Osteocyte (in vitro differentiated cells): ENCODE measurements around the gene C16orf87. TPM values are rescaled to one million over a fixed set of nuclear protein-coding genes. Genes with fewer than 3 reads are reported as not detected.
"Not testable (repeated sequence)": the region's sequence is repeated elsewhere in the genome, so short reads cannot be mapped to it uniquely, and the experiment has no call there.

Experiments
- DNase-seq: peaks from one replicate; pipeline ENCODE4 v3.0.0; 2021; ENCODE audit warnings: mixed read lengths; ENCODE audit not compliant: unreplicated experiment; ENCODE audit errors: extremely low spot score
- H3K27ac Mint-ChIP-seq: one replicate; pipeline ENCODE4 v1.8.0; 2021; ENCODE audit warnings: mild to moderate bottlenecking, mixed read lengths; ENCODE audit not compliant: unreplicated experiment
- H3K27me3 Mint-ChIP-seq: one replicate; pipeline ENCODE4 v1.8.0; 2021; ENCODE audit warnings: mixed read lengths; ENCODE audit not compliant: unreplicated experiment
- H3K36me3 Mint-ChIP-seq: one replicate; pipeline ENCODE4 v1.8.0; 2021; ENCODE audit warnings: mixed read lengths; ENCODE audit not compliant: unreplicated experiment
- H3K4me1 Mint-ChIP-seq: one replicate; pipeline ENCODE4 v1.8.0; 2021; ENCODE audit warnings: mixed read lengths; ENCODE audit not compliant: unreplicated experiment
- H3K4me3 Mint-ChIP-seq: one replicate; pipeline ENCODE4 v1.8.0; 2021; ENCODE audit warnings: mild to moderate bottlenecking, moderate library complexity, mixed read lengths; ENCODE audit not compliant: unreplicated experiment
- H3K9me3 Mint-ChIP-seq: one replicate; pipeline ENCODE4 v1.8.0; 2021; ENCODE audit warnings: mixed read lengths; ENCODE audit not compliant: unreplicated experiment
- CTCF ChIP-seq: fragments of 200-600 bp; sonication (generic); IDR thresholded peaks from 2 replicates; pipeline ENCODE4 v1.5.0; 2021; ENCODE audit warnings: antibody characterized with exemption, mild to moderate bottlenecking, moderate library complexity
- total RNA-seq: library from RNA; stranded (reverse); gene quantifications from 2 replicates; pipeline ENCODE4 v1.2.1, GENCODE V29; 2021

The C16orf87 gene
- total RNA-seq, 1 donor from 2014 or later = 14.5 TPM

DNA sequence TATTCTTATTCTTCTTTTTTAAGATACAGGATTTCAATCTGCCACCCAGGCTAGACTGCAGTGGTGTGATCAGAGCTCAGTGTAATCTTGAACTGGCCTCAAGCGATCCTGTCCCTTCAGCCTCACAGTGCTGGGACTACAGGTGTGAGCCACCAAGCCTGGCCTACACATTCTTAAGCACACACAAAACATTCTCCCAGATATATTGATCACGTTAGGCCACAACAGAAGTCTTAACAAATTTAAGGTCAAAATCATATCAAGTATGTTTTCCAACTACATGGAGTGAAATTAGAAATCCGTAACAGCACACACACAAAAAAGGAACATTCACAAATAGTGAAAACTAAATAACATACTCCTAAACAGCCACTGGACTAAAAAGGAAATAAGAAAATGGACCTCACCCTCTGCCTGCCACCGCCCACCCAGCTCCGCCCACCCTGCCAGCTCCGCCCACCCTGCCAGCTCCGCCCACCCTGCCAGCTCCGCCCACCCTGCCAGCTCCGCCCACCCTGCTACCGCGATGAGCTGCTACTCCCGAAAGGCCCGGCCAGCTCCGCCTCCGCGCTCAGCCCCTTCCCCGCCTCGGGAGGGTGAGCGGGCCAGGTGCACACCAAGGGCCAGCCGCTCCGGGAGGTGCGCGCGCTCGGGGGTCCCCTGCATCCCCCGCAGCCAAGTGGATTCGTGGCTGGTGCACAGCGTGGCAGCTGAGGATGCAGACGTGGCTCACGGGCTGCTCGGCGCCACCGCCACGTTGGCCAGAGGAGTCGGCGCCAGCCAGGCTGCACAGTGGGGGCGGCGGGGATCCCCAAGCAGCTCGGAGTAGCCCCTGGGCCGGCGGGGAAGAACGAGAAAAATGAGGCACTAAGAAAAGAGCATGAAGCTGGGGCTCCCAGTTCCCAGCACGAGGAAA lies 41.2 kb downstream of the C16orf87 start:
- H3K9me3 Mint-ChIP-seq = peaks cover 18% of the 10 kb centered on the region
- peak; percentile 89 for DNase-seq
- no peak for TF ChIP-seq CTCF
- H3K4me3 Mint-ChIP-seq = peak overlapping the region; percentile 73
- peaks cover 7% of the 10 kb centered on the region for H3K4me1 Mint-ChIP-seq
- peaks cover 10% of the 10 kb centered on the region for H3K36me3 Mint-ChIP-seq
- H3K27ac Mint-ChIP-seq = peak overlapping the region; percentile 73
- H3K27me3 Mint-ChIP-seq = no peaks in the 10 kb centered on the region

DNA sequence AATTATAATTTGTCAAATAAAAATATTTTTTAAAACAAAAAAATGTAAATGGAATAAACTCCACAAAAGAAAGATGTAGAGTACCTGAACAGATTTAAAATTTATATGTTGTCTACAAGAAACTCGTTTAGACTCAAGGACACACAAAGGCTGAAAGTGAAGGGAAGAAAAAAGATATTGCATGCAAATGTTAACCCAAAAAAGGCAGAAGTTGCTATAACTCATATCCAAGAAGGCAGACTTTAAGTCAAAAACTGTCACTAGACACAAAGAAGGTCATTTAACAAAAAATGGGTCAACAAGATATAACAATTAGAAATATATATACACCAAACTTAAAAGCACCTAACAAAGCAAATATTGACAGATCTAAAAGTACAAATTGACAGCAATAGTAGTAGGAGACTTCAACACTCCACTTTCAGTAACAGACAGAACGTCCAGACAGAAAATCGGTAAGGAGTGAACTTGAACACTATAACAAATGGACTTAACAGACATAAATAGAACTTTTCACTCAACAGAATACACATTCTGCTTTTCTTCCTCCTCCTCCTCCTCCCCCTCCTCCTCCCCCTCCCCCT lies 42.0 kb downstream of the C16orf87 start:
- H3K36me3 Mint-ChIP-seq = peaks cover 6% of the 10 kb centered on the region
- H3K27me3 Mint-ChIP-seq = no peaks in the 10 kb centered on the region
- H3K4me3 Mint-ChIP-seq = peak overlapping the region; percentile 7
- DNase-seq = no peak
- no peak overlapping the region for H3K27ac Mint-ChIP-seq
- H3K9me3 Mint-ChIP-seq = peaks cover 12% of the 10 kb centered on the region
- H3K4me1 Mint-ChIP-seq = peaks cover 7% of the 10 kb centered on the region
- no peak for TF ChIP-seq CTCF

DNA sequence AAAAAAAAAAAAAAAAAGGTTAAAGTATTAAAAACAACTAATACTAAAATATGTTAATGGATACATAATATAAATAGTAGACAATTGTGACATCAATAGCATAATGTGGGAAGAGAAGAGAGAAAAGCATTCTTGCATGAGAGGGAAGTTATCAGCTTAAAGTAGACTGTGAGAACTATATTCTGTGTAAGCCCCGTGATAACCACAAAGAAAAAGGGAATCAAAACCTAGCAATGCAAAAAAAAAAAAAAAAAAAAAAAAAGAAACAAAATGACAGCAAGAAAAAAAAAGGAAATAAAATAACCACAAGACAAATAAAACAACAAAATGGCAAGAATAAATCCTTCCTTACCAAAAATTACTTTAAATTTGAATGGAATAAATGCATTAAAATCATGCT lies 43.1 kb downstream of the C16orf87 start:
- Mint-ChIP-seq H3K36me3 (peaks cover 3% of the 10 kb centered on the region), H3K9me3 (peaks cover 7% of the 10 kb centered on the region), H3K27ac (no peak overlapping the region), H3K4me3 (no peak overlapping the region), H3K27me3 (no peaks in the 10 kb centered on the region), H3K4me1 (peaks cover 7% of the 10 kb centered on the region)
- no peak for DNase-seq
- TF ChIP-seq CTCF = no peak

- Mint-ChIP-seq H3K9me3 (peaks cover 7% of the 10 kb centered on the region), H3K27me3 (no peaks in the 10 kb centered on the region), H3K27ac (no peak overlapping the region), H3K4me1 (peaks cover 4% of the 10 kb centered on the region), H3K4me3 (no peak overlapping the region), H3K36me3 (no peaks in the 10 kb centered on the region)
- DNase-seq = no peak
- no peak for TF ChIP-seq CTCF
These were observed 45.7 kb downstream of the C16orf87 start for GRCh38 chr16:46785076-46785845.

DNA sequence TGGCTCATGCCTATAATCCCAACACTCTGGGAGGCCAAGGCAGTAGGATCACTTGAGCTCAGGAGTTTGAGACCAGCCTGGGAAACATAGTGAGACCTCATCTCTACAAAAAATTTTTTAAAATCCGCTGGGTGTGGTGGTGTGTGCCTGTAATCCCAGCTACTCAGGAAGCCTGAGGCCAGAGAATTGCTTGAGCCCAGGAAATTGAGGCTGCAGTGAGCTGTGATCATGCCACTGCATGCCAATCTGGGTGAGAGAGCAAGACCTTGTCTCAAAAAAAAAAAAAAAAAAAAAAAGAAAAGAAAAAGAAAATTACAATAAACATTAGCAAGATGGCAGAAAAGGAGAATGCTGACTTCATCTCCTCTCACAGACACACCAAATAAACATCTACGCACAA lies 46.4 kb downstream of the C16orf87 start:
- H3K27ac Mint-ChIP-seq, H3K36me3 Mint-ChIP-seq, DNase-seq, H3K9me3 Mint-ChIP-seq, H3K27me3 Mint-ChIP-seq, H3K4me1 Mint-ChIP-seq, H3K4me3 Mint-ChIP-seq: not testable (repeated sequence)
